Measurements from ENCODE around the gene TYROBP. TPM values are rescaled to one million over a fixed set of nuclear protein-coding genes. Genes with fewer than 3 reads are reported as not detected.
A peak's percentile ranks its signal among the peaks of the same experiment; 100 is the strongest.

TYROBP gene
- polyA plus RNA-seq, 2 of the 4 experiments (the other 2 are of a cell fraction): 0.21 TPM; not detected in 1

DNA sequence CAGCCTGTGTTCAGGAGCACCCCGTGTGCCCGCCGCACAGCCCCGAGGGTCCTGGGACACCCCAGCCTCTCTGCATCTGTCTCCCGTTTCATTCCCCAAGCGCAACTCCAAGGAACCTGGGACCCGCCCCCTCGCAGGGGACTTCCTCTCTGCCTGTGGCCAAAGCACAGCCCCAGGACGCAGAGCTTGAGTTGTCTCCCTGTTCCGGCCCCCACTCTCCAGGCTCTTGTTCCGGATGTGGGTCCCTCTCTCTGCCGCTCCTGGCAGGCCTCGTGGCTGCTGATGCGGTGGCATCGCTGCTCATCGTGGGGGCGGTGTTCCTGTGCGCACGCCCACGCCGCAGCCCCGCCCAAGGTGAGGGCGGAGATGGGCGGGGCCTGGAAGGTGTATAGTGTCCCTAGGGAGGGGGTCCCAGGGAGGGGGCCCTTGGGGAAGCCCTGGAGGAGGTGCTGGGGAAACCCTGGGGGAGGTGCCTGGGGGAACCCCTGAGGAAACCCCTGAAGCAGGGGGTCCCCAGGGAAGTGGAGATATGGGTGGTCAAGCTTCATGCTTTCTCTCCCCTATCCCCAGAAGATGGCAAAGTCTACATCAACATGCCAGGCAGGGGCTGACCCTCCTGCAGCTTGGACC is 4.4 kb downstream of the TYROBP start:
- H3K4me1 ChIP-seq: peaks cover 30% of the 10 kb centered on the region
- ChIA-PET CTCF (interaction anchor here (0.7 to 4.9 kb wide), 7 partner anchors 8 to 68 kb away, joined by 3 to 29 read pairs (median 5); no protein-coding TSS in a partner anchor), POLR2A (no interaction called here)
- peak overlapping the region; percentile 82 for H3K4me2 ChIP-seq
- H3K9me3 ChIP-seq: no peaks in the 10 kb centered on the region
- 14% methylated on average over 24 of the region's 24 CpGs for WGBS (ENCODE audit: missing lambda C conversion rate)
- H3K4me3 ChIP-seq: peak overlapping the region; percentile 34
- peak overlapping the region; percentile 53 to 70; a peak in 5 of 6 replicates for H3K27ac ChIP-seq
- FAIRE-seq (no peak), DNase-seq (ENCODE audit: low read depth in 1 of 2, low spot score in 1 of 2) (peak; percentile 68 to 76), ATAC-seq (peak; percentile 12 to 29; a peak in 3 of 6 replicates)
- TF ChIP-seq, protein P1, sequence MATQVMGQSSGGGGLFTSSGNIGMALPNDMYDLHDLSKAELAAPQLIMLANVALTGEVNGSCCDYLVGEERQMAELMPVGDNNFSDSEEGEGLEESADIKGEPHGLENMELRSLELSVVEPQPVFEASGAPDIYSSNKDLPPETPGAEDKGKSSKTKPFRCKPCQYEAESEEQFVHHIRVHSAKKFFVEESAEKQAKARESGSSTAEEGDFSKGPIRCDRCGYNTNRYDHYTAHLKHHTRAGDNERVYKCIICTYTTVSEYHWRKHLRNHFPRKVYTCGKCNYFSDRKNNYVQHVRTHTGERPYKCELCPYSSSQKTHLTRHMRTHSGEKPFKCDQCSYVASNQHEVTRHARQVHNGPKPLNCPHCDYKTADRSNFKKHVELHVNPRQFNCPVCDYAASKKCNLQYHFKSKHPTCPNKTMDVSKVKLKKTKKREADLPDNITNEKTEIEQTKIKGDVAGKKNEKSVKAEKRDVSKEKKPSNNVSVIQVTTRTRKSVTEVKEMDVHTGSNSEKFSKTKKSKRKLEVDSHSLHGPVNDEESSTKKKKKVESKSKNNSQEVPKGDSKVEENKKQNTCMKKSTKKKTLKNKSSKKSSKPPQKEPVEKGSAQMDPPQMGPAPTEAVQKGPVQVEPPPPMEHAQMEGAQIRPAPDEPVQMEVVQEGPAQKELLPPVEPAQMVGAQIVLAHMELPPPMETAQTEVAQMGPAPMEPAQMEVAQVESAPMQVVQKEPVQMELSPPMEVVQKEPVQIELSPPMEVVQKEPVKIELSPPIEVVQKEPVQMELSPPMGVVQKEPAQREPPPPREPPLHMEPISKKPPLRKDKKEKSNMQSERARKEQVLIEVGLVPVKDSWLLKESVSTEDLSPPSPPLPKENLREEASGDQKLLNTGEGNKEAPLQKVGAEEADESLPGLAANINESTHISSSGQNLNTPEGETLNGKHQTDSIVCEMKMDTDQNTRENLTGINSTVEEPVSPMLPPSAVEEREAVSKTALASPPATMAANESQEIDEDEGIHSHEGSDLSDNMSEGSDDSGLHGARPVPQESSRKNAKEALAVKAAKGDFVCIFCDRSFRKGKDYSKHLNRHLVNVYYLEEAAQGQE (IDR thresholded peaks at IDR 0.05): no peak
- TF ChIP-seq HEYL (CRISPR knock-in tag; IDR thresholded peaks at IDR 0.05) (no peak), CBX2 (IDR thresholded peaks at IDR 0.05; ENCODE audit: borderline replicate concordance, low read depth) (no peak), POLR2A (IDR thresholded peaks at IDR 0.05; ENCODE audit: low read length) (peak; percentile 45), TP53 (CRISPR knock-in tag; IDR thresholded peaks at IDR 0.05) (no peak), NR3C1 (IDR thresholded peaks at IDR 0.05) (no peak)
- TF ChIP-seq, protein P2, sequence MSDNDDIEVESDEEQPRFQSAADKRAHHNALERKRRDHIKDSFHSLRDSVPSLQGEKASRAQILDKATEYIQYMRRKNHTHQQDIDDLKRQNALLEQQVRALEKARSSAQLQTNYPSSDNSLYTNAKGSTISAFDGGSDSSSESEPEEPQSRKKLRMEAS (IDR thresholded peaks at IDR 0.05): peak; percentile 82
- TF ChIP-seq, protein P3, sequence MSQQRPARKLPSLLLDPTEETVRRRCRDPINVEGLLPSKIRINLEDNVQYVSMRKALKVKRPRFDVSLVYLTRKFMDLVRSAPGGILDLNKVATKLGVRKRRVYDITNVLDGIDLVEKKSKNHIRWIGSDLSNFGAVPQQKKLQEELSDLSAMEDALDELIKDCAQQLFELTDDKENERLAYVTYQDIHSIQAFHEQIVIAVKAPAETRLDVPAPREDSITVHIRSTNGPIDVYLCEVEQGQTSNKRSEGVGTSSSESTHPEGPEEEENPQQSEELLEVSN (IDR thresholded peaks at IDR 0.05; ENCODE audit: borderline replicate concordance, low read depth): peak; percentile 68

DNA sequence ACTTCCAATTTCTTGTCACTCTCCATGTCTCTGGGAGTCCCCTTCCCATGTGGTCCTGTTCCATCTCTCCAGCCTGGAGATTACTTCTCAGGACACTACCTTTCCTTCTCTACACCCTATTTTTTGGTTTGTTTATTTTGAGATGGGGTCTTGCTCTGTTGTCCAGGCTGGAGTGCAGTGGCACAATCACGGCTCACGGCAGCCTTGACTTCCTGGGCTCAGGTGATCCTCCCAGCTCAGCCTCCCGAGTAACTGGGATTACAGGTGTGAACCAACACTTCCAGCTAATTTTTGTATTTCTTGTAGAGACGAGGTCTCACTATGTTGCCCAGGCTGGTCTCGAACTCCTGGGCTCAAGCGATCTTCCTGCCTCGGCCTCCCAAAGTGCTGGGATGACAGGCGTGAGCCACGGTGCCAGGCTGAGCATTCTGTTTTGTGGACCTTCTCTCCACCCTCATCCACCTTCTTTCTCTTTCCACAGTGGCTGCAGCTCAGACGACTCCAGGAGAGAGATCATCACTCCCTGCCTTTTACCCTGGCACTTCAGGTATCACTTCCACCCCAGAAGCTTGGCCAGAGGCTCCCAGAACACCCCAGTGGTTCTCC is 5.1 kb downstream of the TYROBP start:
- no peak for TF ChIP-seq HDAC2 (IDR thresholded peaks at IDR 0.05)
- Histone ChIP-seq H3K4me1 (peaks cover 33% of the 10 kb centered on the region), H3K4me2 (peak overlapping the region; percentile 82), H3K9me3 (no peaks in the 10 kb centered on the region), H3K27ac (peak overlapping the region; percentile 53 to 70; a peak in 5 of 6 replicates), H3K4me3 (peak overlapping the region; percentile 34)
- DNase-seq (ENCODE audit: low read depth in 1 of 2, low spot score in 1 of 2) (no peak), FAIRE-seq (no peak), ATAC-seq (no peak)
- ChIA-PET POLR2A (no interaction called here), CTCF (interaction anchor here (0.9 to 4.9 kb wide), 4 partner anchors 12 to 28 kb away, joined by 3 to 29 read pairs (median 12); no protein-coding TSS in a partner anchor)
- WGBS (ENCODE audit: missing lambda C conversion rate): 74% methylated on average over 10 of the region's 10 CpGs

DNA sequence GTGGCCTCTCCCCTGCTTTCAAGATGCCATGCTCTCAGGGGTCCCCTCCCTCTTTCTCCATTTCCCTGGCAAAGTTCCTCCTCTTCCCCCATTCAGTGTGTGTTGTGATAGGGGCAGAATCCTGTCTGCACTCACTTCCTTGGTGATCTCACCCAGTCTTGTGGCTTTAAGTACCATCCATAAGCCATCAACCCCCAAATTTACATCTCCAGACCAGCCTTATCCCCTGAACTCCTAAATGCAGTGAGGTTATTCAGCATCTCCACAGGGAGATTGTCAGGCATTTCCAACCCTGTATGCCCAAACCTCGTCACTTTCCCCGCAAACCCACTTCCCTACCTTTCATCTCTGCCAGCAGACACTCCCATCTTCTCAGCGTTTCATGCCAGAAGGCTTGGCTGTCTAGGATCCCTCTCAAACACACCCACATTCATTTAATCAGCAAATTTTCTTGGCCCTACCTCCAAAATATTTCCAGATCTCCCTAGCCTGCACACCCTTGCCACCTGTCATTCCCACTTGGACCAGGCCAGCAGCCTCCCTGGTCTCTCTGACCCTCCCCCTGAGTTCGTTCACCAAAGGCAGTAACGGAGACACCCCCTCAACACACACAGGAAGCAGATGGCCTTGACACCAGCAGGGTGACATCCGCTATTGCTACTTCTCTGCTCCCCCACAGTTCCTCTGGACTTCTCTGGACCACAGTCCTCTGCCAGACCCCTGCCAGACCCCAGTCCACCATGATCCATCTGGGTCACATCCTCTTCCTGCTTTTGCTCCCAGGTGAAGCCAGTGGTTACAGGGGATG is 6.0 kb downstream of the TYROBP start, which contains the start of gene HCST:
Gene HCST (plus strand): TSS at position 676 of the 808 bp plus-strand sequence. CDS start 65 bp downstream, at position 741.
- Histone ChIP-seq H3K4me3 (peak within 1 kb of the TSS; percentile 34), H3K9me3 (no peaks in the 10 kb centered on the region), H3K27ac (peak within 1 kb of the TSS; percentile 53 to 89; a peak in 5 of 6 replicates), H3K4me1 (peaks cover 33% of the 10 kb centered on the region), H3K4me2 (peak within 1 kb of the TSS; percentile 89)
- TF ChIP-seq HDAC2 (IDR thresholded peaks at IDR 0.05): no peak
- POLR2A ChIA-PET: no interaction called here
- DNase-seq (ENCODE audit: low read depth in 1 of 2, low spot score in 1 of 2): no peak
- peak; percentile 51 for FAIRE-seq
- ATAC-seq: no peak
- CTCF ChIA-PET: interaction anchor here (3.9 kb wide), 1 partner anchor 24 kb away, joined by 20 read pairs; no protein-coding TSS in a partner anchor
- 73% methylated on average over 6 of the region's 6 CpGs for WGBS (ENCODE audit: missing lambda C conversion rate)

DNA sequence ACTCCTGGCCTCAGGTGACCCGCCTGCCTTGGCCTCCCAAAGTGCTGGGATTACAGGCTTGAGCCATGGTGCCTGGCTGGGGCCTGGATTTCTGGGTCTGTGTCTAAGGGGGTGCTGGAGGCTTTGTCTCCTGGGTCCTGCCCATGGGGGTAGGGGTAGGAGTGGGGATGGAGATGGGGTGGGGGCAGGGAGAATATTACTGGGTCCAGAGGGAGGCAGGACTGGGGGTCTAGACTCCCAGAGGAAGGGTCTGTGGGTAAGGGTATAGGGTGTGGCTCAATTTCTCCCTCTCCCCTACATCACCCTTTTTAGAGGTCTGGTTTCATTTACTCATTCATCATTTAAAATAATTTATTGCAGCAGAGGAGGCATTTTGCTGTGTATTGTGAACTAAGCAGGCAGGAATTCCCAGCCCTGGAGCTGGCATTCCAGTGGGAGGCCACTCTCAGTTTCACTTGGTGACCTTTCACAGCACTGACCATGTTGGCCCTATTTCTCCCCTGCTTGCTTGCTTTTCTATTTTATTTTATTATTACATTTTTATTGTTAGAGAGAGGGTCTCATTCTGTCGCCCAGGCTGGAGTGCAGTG is 6.9 kb downstream of the TYROBP start:
- ChIA-PET CTCF (interaction anchor here (1.4 to 1.9 kb wide), 3 partner anchors 19 to 31 kb away, joined by 4 to 7 read pairs (median 6); no protein-coding TSS in a partner anchor), POLR2A (interaction anchor here (0.7 to 1.4 kb wide), 4 partner anchors 18 to 794 kb away, joined by 3 to 14 read pairs (median 4); partner anchors contain the start of gene COX6B1)
- H3K9me3 ChIP-seq: no peaks in the 10 kb centered on the region
- DNase-seq (ENCODE audit: low read depth in 1 of 2, low spot score in 1 of 2) (no peak), ATAC-seq (no peak), FAIRE-seq (peak; percentile 13)
- 19% methylated on average over 2 of the region's 2 CpGs for WGBS (ENCODE audit: missing lambda C conversion rate)
- H3K27ac ChIP-seq: peak overlapping the region; percentile 80 to 89
- H3K4me2 ChIP-seq: peak overlapping the region; percentile 89
- peak overlapping the region; percentile 84 for H3K4me3 ChIP-seq
- peaks cover 26% of the 10 kb centered on the region for H3K4me1 ChIP-seq
- TF ChIP-seq MAZ (IDR thresholded peaks at IDR 0.05; ENCODE audit: borderline replicate concordance, low read depth, low read length) (no peak), CBX8 (IDR thresholded peaks at IDR 0.05) (no peak), TFCP2L1 (CRISPR knock-in tag; IDR thresholded peaks at IDR 0.05) (no peak), ZNF302 (CRISPR knock-in tag; IDR thresholded peaks at IDR 0.05) (no peak), SMC3 (IDR thresholded peaks at IDR 0.05) (no peak)
- TF ChIP-seq, protein P2 (IDR thresholded peaks at IDR 0.05): no peak
- TF ChIP-seq, protein P1 (IDR thresholded peaks at IDR 0.05): no peak
- TF ChIP-seq, protein P4, sequence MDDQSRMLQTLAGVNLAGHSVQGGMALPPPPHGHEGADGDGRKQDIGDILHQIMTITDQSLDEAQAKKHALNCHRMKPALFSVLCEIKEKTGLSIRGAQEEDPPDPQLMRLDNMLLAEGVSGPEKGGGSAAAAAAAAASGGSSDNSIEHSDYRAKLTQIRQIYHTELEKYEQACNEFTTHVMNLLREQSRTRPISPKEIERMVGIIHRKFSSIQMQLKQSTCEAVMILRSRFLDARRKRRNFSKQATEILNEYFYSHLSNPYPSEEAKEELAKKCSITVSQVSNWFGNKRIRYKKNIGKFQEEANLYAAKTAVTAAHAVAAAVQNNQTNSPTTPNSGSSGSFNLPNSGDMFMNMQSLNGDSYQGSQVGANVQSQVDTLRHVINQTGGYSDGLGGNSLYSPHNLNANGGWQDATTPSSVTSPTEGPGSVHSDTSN (IDR thresholded peaks at IDR 0.05): no peak
